AG04449 (cell line): ENCODE data around the gene ICE2.

Experiments
- CTCF ChIA-PET: fragments of 350-600 bp; formaldehyde crosslinking; extraction: SDS; loops from one replicate; lab custom pipeline; 2021; ENCODE audit warnings: antibody characterized with exemption; lab: Yijun Ruan, JAX
- POLR2A ChIA-PET: fragments of 400-600, 350-600 bp; formaldehyde crosslinking; extraction: SDS; loops from one replicate; lab custom pipeline; 2020; ENCODE audit warnings: antibody characterized with exemption, inconsistent platforms; lab: Yijun Ruan, JAX
- DNase-seq: peaks from one replicate; pipeline ENCODE4 v3.0.0-alpha.2; 2010; ENCODE audit warnings: low read depth, low spot score
- H3K4me3 ChIP-seq: 2 replicates; pipeline ENCODE4 v1.5.1; 2011; ENCODE audit warnings: low read depth, mild to moderate bottlenecking, control low read depth, low read length
- CTCF ChIP-seq: IDR thresholded peaks from one replicate; pipeline ENCODE4 v1.5.1; 2011; ENCODE audit warnings: mild to moderate bottlenecking, moderate library complexity, low read length, control low read depth, inconsistent platforms; ENCODE audit not compliant: insufficient read depth; ENCODE audit errors: missing control alignments

ICE2 gene

GRCh38 chr15:60441331-60441730, 37.6 kb downstream of the ICE2 start:
- CTCF ChIA-PET: interaction anchor here (0.6 to 5.9 kb wide), 5 partner anchors 12 to 751 kb away, joined by 3 to 71 read pairs (median 17); partner anchors contain the start of gene BNIP2
- no peak for TF ChIP-seq CTCF
- no peak for DNase-seq
- H3K4me3 ChIP-seq: no peak overlapping the region
- POLR2A ChIA-PET: interaction anchor here (0.7 to 5.1 kb wide), 2 partner anchors 48 to 64 kb away, joined by 3 to 40 read pairs; no protein-coding TSS in a partner anchor

GRCh38 chr15:60438646-60439045, 40.3 kb downstream of the ICE2 start:
- POLR2A ChIA-PET: no interaction called here
- CTCF ChIA-PET: interaction anchor here (0.7 to 1.0 kb wide), 2 partner anchors 79 to 110 kb away, joined by 3 read pairs; no protein-coding TSS in a partner anchor
- no peak for TF ChIP-seq CTCF
- no peak for DNase-seq
- H3K4me3 ChIP-seq: no peak overlapping the region

GRCh38 chr15:60428935-60429334, 50.0 kb downstream of the ICE2 start:
- H3K4me3 ChIP-seq: no peak overlapping the region
- CTCF ChIA-PET: interaction anchor here (10.8 kb wide), 1 partner anchor 14 kb away, joined by 63 read pairs; no protein-coding TSS in a partner anchor
- no peak for TF ChIP-seq CTCF
- POLR2A ChIA-PET: interaction anchor here (0.8 kb wide), 1 partner anchor 32 kb away, joined by 3 read pairs; no protein-coding TSS in a partner anchor
- no peak for DNase-seq

GRCh38 chr15:60426870-60427508, 52.0 kb downstream of the ICE2 start:
- ChIA-PET CTCF (interaction anchor here (10.8 kb wide), 1 partner anchor 16 kb away, joined by 63 read pairs; no protein-coding TSS in a partner anchor), POLR2A (interaction anchor here (0.5 kb wide), 1 partner anchor 27 kb away, joined by 3 read pairs; no protein-coding TSS in a partner anchor)
- no peak for TF ChIP-seq CTCF
- H3K4me3 ChIP-seq: no peak overlapping the region
- no peak for DNase-seq

- ChIA-PET CTCF (interaction anchor here (2.0 to 10.8 kb wide), 2 partner anchors 18 to 98 kb away, joined by 6 to 63 read pairs; no protein-coding TSS in a partner anchor), POLR2A (no interaction called here)
- no peak overlapping the region for H3K4me3 ChIP-seq
- no peak for DNase-seq
- TF ChIP-seq CTCF: no peak
Observed at GRCh38 chr15:60425461-60425860, 53.5 kb downstream of the ICE2 start.

- TF ChIP-seq CTCF: no peak
- CTCF ChIA-PET: interaction anchor here (0.9 to 2.0 kb wide), 3 partner anchors 20 to 96 kb away, joined by 3 to 6 read pairs (median 4); no protein-coding TSS in a partner anchor
- no peak for DNase-seq
- POLR2A ChIA-PET: interaction anchor here (1.1 to 1.3 kb wide), 2 partner anchors 24 to 26 kb away, joined by 4 to 5 read pairs; partner anchors contain the start of gene ANXA2
- no peak overlapping the region for H3K4me3 ChIP-seq
Observed at GRCh38 chr15:60424006-60424405, 54.9 kb downstream of the ICE2 start.
